Raji (cell line): Measurements from ENCODE around the gene NMT1.

ENCODE experiments used
- POLR2A ChIP-seq: IDR thresholded peaks from 2 replicates; pipeline ENCODE4 v1.6.1; 2011; ENCODE audit warnings: low read depth, low read length, control low read depth; ENCODE audit not compliant: insufficient read depth

The NMT1 gene

GRCh38 chr17:45030733-45031132, 30.4 kb upstream of the NMT1 start:
- TF ChIP-seq POLR2A: no peak

GRCh38 chr17:45031231-45032173, 29.6 kb upstream of the NMT1 start:
- no peak for TF ChIP-seq POLR2A

GRCh38 chr17:45032174-45032541, 29.0 kb upstream of the NMT1 start:
- TF ChIP-seq POLR2A: no peak

GRCh38 chr17:45034599-45034998, 26.5 kb upstream of the NMT1 start:
- TF ChIP-seq POLR2A: no peak

GRCh38 chr17:45035848-45036247, 25.3 kb upstream of the NMT1 start:
- TF ChIP-seq POLR2A: no peak

GRCh38 chr17:45036691-45037090, 24.4 kb upstream of the NMT1 start:
- no peak for TF ChIP-seq POLR2A

GRCh38 chr17:45038728-45039634, 22.1 kb upstream of the NMT1 start:
- 0 out of 2 replicates have a peak, but pooled peaks have one; percentile 14 for TF ChIP-seq POLR2A

GRCh38 chr17:45040459-45040858, 20.7 kb upstream of the NMT1 start:
- TF ChIP-seq POLR2A: no peak

GRCh38 chr17:45042346-45043120, 18.6 kb upstream of the NMT1 start:
- no peak for TF ChIP-seq POLR2A

GRCh38 chr17:45043813-45044540, 17.1 kb upstream of the NMT1 start:
- TF ChIP-seq POLR2A: no peak

GRCh38 chr17:45046537-45047125, 14.5 kb upstream of the NMT1 start:
- no peak for TF ChIP-seq POLR2A

- TF ChIP-seq POLR2A: no peak
Observed at GRCh38 chr17:45048795-45049563, 12.1 kb upstream of the NMT1 start.

- no peak for TF ChIP-seq POLR2A
Observed at GRCh38 chr17:45050481-45051059, 10.5 kb upstream of the NMT1 start.
